Esophagus muscularis mucosa (tissue), 4 donors: ENCODE data around the gene B3GNT5.

ENCODE experiments used
- CTCF ChIP-seq, 3 experiments: fragments of 200-600 bp in 2 of 3; fragments of 450-650 bp in 1 of 3; sonication (generic) in 2 of 3; IDR thresholded peaks; one replicate each; pipeline ENCODE4 v1.5.1; 2017 to 2019; ENCODE audit warnings: antibody characterized with exemption in 3 of 3, mild to moderate bottlenecking in 2 of 3, moderate library complexity in 1 of 3
- EP300 ChIP-seq: sonication (generic); formaldehyde crosslinking; IDR thresholded peaks from one replicate; pipeline ENCODE4 v1.6.1; 2017; ENCODE audit warnings: antibody characterized with exemption
- POLR2A ChIP-seq: fragments of 450-650 bp; IDR thresholded peaks from one replicate; pipeline ENCODE4 v1.6.1; 2017; ENCODE audit warnings: antibody characterized with exemption, moderate library complexity, mild to moderate bottlenecking, low read depth

GRCh38 chr3:183283886-183284285, 30.8 kb downstream of the B3GNT5 start:
- TF ChIP-seq CTCF (IDR thresholded peaks at IDR 0.05): no peak
- no peak for TF ChIP-seq EP300
- TF ChIP-seq POLR2A: no peak
